EL (cell line): Measurements from ENCODE around the gene MXRA5.
"Not testable (repeated sequence)": the region's sequence is repeated elsewhere in the genome, so short reads cannot be mapped to it uniquely, and the experiment has no call there.

Experiments used
- DNase-seq: peaks from one replicate; pipeline ENCODE4 v3.0.0-alpha.2; 2016

MXRA5 gene

DNA sequence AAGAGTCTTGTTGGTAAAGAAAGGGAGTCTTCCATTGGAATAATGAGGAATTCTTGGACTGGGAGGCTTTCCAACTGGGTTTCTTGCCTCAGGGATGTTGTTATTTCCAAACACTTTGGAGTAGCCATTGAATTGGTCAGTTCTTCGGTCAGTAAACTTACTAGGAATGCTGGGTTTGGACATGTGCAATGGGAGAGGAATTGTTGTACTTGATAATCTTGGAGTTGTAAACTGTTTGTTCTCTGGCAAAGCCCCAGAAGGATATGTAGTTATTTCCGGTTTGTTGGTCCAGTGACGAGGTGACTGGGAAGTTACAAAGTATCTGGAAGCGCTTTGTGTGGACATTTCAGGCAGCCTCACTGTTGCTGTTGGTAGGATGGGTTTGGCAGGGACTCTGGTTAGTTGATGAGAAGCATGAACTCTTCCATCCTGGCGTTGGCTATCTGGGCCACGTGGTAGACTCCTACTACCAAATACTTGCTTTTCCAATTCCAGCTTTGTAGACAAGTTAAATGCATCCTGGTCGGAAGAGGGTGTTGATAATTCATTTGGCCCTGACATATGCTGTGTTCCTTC lies 25.9 kb downstream of the MXRA5 start:
- peak; percentile 0 for DNase-seq

DNA sequence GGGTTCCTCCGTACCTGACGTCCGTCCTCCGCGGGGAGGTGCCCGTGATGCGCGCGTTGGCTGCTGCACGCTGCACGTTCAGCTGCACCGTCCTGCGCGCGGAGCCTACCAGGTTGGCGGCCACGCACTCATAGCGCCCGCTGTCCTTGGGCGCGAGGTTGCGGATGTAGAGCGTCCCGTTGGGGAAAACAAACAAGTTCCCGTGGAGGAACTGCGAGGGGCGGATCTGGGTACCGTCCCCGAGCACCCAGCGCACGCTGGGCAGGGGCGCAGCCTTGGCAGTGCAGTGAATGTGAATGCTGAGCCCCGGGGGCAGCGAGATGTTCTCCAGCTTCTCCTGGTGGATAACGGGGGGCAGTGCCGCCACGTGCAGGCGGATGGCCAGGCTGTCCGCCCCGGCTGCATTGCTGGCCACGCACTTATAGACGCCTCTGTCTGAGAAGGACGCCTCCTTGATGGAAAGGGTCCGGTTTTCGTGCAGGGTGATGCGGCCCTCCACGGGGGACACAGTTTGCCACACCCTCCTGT lies 29.2 kb downstream of the MXRA5 start:
- DNase-seq, result no peak

DNA sequence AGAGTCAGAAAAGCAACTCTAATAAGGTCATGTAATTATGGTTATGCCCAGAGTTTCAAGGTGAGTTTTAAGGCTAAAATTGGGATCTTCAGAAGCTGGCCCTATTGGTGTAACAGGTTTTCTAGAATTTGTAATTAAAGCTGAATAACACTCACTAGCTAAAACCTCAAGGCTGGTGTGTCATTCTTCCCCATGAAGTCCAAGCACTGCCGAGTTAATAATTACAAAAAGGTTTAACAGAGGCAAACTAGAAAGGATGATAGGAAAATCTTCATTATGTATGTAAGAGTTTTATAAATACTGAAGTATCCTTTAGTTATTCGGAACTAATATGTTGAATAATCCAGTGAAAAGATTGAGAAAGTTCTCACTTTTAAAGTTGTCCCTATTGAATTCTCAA lies 34.3 kb downstream of the MXRA5 start:
- DNase-seq, result no peak

DNA sequence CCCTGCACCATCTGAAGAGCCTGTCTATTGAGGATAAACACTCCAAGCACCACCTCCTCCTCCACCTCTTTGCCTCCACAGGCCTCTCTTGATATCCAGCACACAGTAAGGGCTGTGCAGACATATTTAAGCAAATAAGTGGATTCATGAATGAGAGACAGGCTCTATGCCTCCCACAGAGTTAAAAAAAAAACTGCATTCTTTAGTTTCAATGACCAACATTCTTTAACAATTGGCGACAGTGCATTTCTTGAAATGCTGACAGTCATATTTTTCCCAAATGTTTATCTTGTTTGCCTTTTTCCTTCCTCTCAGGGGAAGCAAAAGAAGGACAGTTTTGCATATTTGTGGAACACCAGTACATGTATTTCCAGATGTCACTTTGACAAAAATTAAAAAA lies 38.6 kb downstream of the MXRA5 start:
- DNase-seq, result no peak

DNA sequence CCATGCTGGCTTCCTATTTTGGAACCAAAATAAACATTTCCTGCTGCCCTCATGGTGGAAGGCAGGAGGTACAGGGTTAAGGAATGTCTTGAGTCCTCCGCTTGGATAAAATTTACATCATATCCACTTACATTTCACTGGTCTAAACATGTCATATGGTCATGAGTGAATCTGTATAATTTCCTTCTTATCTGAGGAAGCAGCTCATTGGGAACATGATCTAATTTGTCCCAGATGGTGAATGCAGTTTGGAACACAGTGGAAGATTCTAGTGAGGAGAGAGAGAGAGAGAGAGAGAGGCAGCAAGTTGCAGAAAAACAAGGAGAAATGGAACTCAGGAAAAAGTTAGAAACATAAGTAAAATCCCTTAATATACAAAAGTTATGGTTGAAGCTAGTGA lies 46.8 kb downstream of the MXRA5 start:
- DNase-seq, result no peak

DNA sequence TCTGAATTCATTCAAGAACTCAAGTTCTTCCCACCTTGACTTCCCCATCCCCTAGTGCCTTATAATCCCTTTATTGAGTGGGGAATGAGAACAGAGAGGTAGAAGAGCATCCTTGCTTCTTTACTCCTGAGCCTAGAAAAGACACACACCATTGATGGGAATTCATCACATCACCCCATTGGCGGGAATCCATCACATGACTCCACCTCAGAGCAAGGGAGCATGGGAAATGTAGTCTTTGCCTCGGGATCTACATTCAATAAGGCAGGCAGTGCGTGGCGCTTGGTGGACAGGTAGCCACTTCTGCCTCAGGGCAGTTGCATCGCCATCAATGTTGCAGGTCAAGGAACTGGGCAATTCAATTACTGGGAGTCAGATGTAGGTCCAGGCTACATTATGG lies 50.7 kb downstream of the MXRA5 start:
- DNase-seq, result no peak

DNA sequence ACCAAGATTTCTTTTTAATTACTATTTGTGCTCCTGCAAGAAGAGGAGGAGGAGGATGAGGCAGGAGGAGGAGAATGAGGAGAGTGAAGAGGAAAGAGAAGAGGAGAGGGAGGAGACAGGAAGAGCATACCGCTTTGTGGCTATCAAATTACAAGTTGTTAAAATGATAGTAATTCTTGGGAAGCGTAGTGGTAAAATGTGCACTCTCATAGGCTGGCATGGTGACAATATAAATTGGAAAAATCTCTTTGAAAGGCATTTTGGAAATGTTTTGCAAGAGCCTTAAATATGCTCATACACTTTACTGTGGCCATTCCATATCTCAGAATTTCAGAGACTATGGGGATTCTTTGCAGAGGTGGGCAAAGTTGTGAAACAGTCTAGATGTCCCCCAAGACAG lies 53.2 kb downstream of the MXRA5 start:
- DNase-seq, result no peak

DNA sequence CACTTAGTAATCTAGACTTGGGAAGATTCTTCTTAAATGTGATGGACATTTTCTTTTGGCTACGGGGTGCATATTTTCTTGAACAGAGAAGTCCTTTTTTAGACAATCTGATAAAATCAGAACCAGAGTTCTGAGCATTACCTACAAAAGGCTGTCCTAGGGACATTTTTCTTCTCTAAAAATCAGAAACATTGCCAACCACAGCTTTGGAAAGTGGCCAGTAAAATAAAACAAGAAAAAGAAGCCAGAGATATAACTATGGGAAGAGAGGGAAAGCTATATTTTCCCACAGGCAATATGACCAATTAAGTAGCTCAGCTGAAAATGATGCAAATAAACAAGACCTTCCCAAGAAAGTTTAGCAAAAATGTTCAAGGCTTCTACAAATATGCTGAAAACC lies 55.9 kb downstream of the MXRA5 start:
- DNase-seq, result no peak

DNA sequence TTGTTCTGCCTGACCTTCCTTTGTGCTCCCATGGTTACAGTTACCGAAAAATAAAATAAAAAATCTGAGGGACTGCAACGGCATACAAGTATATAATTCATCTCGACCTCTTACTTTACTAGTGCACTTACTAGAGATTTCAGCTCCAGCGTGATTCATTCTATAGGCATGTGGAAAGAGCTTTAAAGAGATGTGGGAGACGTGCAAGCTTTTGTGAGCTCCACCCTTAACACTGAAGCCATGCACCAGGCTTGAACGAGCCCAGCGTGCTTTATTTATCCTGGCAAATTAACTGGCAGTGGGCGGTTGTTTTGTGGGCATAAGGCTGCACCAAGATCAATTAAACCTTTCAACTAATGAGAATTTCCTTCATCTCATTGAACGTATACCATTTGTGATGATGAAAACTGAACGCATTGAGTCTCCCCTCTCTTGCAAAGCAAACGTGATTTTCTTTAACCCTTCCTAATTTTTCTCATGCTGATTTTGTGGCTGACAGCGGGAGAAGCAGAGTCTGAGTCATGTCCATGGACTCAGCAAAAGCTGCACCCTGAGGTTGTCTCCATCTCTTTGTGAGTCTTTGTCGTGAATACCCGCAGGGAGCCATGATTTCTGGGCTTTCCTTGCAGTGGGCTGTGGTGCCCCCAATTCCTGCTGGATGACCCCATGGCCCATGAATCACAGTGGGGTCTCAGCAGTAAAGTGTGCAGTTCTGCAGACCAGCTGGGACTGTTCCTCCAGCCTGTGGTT lies 60.1 kb downstream of the MXRA5 start:
- DNase-seq, result peak; percentile 84

DNA sequence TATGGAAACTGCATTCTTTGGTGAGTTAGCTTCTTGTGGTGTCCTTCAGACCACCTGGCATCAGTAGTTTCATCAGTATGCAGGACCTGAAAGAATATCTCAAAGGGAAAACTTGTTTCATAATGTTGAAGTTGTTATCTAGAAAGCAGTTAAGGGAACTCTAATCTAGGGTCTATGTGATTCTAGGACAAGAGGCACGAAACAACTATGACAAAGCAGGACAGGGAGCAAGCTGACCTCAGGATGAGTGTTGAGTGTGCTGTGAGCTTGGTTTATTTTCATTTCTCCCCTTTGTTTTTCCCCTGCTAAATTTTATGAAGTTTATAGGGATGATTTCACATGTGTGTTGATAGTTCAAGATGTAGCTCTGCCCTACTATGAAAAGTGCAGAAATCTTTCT lies 65.7 kb downstream of the MXRA5 start:
- DNase-seq, result peak; percentile 3

DNA sequence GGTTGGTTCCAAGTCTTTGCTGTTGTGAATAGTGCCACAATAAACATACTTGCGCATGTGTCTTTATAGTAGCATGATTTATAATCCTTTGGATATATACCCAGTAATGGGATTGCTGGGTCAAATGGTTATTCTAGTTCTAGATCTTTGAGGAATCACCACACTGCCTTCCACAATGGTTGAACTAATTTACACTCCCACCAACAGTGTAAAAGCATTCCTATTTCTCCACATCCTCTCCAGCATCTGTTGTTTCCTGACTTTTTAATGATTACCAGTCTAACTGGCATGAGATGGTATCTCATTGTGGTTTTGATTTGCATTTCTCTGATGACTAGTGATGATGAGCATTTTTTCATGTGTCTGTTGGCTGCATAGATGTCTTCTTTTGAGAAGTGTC lies 72.8 kb downstream of the MXRA5 start:
- not testable (repeated sequence) for DNase-seq

DNA sequence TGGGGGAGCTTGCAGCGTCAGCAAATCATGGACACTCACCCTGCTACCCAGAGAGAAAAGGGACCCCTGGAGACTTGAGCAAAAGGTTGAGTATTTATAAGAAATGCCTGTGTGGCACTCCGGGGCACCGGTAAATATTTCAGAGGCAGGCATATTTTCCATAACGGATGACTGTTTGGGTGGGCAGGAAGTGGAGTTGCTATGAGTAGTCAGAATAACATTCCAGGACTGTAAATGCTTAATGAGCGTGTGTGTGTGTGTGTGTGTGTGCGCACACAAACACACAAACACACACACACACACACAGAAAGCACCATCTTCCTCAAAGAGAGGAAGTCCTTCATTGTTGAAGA lies 74.6 kb downstream of the MXRA5 start:
- peak; percentile 78 for DNase-seq

DNA sequence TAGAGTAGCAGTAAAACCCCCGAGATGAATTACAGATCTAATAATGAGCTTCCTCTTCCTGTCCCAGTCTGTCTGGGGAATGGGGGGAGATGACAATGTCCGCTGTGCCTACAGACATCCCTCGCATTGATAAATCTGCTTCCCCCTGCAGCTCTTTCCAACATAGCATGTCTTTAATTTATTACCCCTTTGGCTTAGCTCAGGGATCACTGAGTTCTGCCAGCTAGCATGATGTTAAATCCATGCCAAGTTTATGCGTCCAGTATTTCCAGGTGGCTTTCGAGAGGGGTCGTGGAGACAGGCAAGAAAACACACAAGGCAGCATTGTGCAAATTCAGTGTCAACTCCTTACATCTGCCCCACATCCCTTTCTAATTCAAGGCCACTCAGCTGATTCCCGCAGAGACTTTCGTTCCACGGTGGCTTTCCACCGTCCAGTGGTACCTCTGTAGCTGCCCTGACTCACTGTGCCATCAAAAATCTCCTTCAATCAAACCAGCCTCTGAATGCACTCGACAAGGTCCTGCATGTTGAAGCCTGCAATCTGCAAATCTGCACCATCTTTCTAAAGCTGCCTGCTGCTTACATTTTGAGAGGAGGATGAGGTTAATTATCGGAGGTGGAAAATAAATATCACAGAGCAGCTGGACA lies 75.1 kb downstream of the MXRA5 start:
- DNase-seq, result peak; percentile 17

DNA sequence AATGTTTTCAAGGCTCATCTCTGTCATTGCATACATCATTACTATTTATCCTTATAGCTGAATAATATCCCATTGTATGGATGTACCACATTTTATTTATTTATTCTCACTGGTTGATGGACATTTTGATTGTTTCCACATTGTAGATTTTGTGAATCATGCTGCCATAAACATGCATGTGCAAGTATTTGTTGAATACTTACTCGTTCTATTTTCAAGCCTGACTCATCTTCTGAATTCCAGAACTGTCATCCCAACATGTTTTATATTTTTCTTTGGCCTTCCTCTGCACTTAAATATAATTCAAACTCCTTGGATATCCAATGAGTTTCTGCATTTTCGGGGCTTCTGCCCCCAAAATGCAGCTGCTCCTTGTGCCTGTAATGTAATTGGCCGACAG lies 77.6 kb downstream of the MXRA5 start:
- peak; percentile 74 for DNase-seq

DNA sequence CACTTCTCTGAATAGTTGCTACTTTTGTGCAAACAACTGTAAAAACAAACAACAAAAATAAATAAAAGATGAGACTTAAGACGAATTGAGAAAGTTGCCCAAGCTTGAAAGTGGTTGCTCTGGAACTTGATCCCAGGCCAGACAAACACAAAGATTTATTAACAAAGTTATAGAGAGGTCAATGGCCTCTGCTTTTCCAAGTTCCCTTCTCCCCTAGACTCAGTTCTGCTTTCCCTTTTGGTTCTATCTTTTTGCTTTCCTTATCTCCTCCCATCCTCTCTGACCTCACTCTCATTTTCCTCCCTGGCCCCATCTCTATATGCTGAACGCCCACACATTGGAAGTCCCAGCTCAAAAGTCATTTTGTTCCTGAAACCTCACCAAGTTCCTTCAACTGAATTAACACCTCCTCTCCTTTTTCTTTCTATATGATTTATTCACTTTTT lies 82.7 kb downstream of the MXRA5 start:
- peak; percentile 30 for DNase-seq

DNA sequence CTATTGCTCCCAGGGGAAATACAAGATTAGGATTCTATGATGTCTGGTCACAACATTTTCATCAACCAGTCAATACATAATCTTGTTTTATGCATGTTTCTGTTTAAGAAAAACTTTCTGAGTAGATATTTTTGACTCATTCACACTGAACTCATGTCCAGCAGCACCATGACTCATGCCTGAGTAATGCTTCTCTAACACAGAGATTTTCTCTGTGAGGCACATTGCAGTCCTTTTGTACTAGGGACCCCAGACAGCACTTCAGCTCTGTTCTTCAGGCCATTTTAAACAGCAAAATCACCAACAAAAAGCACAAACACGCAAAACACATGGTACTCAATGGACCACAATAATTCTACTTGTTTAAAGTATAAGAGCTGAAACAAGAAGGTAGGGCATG lies 83.6 kb downstream of the MXRA5 start:
- DNase-seq, result peak; percentile 83
